Liver (tissue), 9 donors: ENCODE results near the gene CPNE1. TPM values are rescaled to one million over a fixed set of nuclear protein-coding genes. Genes with fewer than 3 reads are reported as not detected.

Experiments
- DNase-seq: peaks from one replicate; pipeline ENCODE4 v3.0.0-alpha.2; 2017; ENCODE audit warnings: low spot score
- H3K27ac ChIP-seq, 2 donors: one replicate each; pipeline ENCODE4 v1.7.0; 2013; ENCODE audit warnings: inconsistent platforms in 2 of 2, low read length in 2 of 2, control low read depth in 1 of 2, low read depth in 1 of 2, mild to moderate bottlenecking in 1 of 2
- H3K27me3 ChIP-seq, 4 donors: one replicate each; pipeline versions ENCODE4 v1.6.1 to v1.7.0; 2013; ENCODE audit warnings: low read length in 3 of 4, inconsistent platforms in 1 of 4, mild to moderate bottlenecking in 1 of 4, moderate library complexity in 1 of 4; ENCODE audit not compliant: control insufficient read depth in 4 of 4, insufficient read depth in 4 of 4
- H3K36me3 ChIP-seq, 4 donors: one replicate each; pipeline versions ENCODE4 v1.6.1 to v1.7.0; 2013; ENCODE audit warnings: low read length in 3 of 4, mild to moderate bottlenecking in 3 of 4, low read depth in 1 of 4, moderate library complexity in 1 of 4; ENCODE audit not compliant: control insufficient read depth in 4 of 4, insufficient read depth in 3 of 4
- H3K4me1 ChIP-seq, 4 donors: one replicate each; pipeline versions ENCODE4 v1.6.1 to v1.7.0; 2013; ENCODE audit warnings: low read length in 3 of 4, mild to moderate bottlenecking in 3 of 4, moderate library complexity in 1 of 4; ENCODE audit not compliant: control insufficient read depth in 4 of 4, insufficient read depth in 4 of 4
- H3K4me3 ChIP-seq, 3 donors: one replicate each; pipeline versions ENCODE4 v1.6.1 to v1.7.0; 2013; ENCODE audit warnings: low read length in 3 of 3, control low read depth in 1 of 3, low read depth in 1 of 3, mild to moderate bottlenecking in 1 of 3
- H3K9ac ChIP-seq, 2 donors: one replicate each; pipeline ENCODE4 v1.7.0; 2013; ENCODE audit warnings: low read length in 2 of 2, mild to moderate bottlenecking in 2 of 2, moderate library complexity in 2 of 2, control low read depth in 1 of 2, low read depth in 1 of 2
- H3K9me3 ChIP-seq, 4 donors: one replicate each; pipeline versions ENCODE4 v1.6.1 to v1.7.0; 2013; ENCODE audit warnings: low read length in 3 of 4; ENCODE audit not compliant: control insufficient read depth in 4 of 4
- CTCF ChIP-seq: fragments of 150-350 bp; IDR thresholded peaks from 2 replicates; pipeline ENCODE4 v1.5.1; 2017; ENCODE audit warnings: improper control_type of control experiment, low read depth, low read length; ENCODE audit not compliant: missing input control
- EGR1 ChIP-seq, 2 donors: IDR thresholded peaks; 2 replicates each; pipeline ENCODE4 v1.6.1; 2016 to 2018; ENCODE audit warnings: antibody characterized with exemption in 2 of 2, low read depth in 2 of 2
- FOXA1 ChIP-seq: IDR thresholded peaks from 2 replicates; pipeline ENCODE4 v1.6.1; 2016; ENCODE audit warnings: antibody characterized with exemption
- FOXA2 ChIP-seq: IDR thresholded peaks from 2 replicates; pipeline ENCODE4 v1.6.1; 2016; ENCODE audit warnings: antibody characterized with exemption
- HNF4A ChIP-seq, 2 donors: conservative IDR thresholded peaks; 2 replicates each; pipeline ENCODE4 v1.6.1; 2016; ENCODE audit warnings: antibody characterized with exemption in 2 of 2, mild to moderate bottlenecking in 2 of 2
- HNF4G ChIP-seq: IDR thresholded peaks from 2 replicates; pipeline ENCODE4 v1.6.1; 2016; ENCODE audit warnings: antibody characterized with exemption
- JUND ChIP-seq, 2 donors: IDR thresholded peaks; 2 replicates each; pipeline ENCODE4 v1.6.1; 2016; ENCODE audit warnings: antibody characterized with exemption in 2 of 2
- MAX ChIP-seq: IDR thresholded peaks from 2 replicates; pipeline ENCODE4 v1.6.1; 2016; ENCODE audit warnings: antibody characterized with exemption
- REST ChIP-seq: IDR thresholded peaks from 2 replicates; pipeline ENCODE4 v1.6.1; 2016; ENCODE audit warnings: antibody characterized with exemption, mild to moderate bottlenecking
- RXRA ChIP-seq, 2 donors: IDR thresholded peaks; 2 replicates each; pipeline ENCODE4 v1.6.1; 2017 to 2018; ENCODE audit warnings: antibody characterized with exemption in 2 of 2, mild to moderate bottlenecking in 1 of 2
- SP1 ChIP-seq: IDR thresholded peaks from 2 replicates; pipeline ENCODE4 v1.6.1; 2018; ENCODE audit warnings: antibody characterized with exemption, mild to moderate bottlenecking
- TAF1 ChIP-seq: conservative IDR thresholded peaks from 2 replicates; pipeline ENCODE4 v1.6.1; 2016; ENCODE audit warnings: antibody characterized with exemption, mild to moderate bottlenecking
- ZBTB33 ChIP-seq: IDR thresholded peaks from 2 replicates; pipeline ENCODE4 v1.6.1; 2016; ENCODE audit warnings: antibody characterized with exemption
- WGBS: extraction: QIAGEN DNeasy Blood & Tissue Kit; methylation state at CpG from one replicate; pipeline ENCODE4 v1.1.7; 2013; 5-methylcytosine and 5-hydroxymethylcytosine counted together
- polyA plus RNA-seq, 2 donors: library from polyadenylated mRNA; stranded (reverse) in 1 of 2; unstranded in 1 of 2; fragments of 200-250 nt in 1 of 2; fragments of >200 nt in 1 of 2; fragmentation: Nextera tagmentation in 1 of 2; extraction: Ambion mirVana in 1 of 2; gene quantifications; one replicate each; pipeline versions ENCODE4 v1.2.1 to v1.2.3, GENCODE V29; 2013 to 2015
- total RNA-seq, 2 donors: library from RNA; depleted of rRNA; stranded (reverse); fragments of >200 nt; gene quantifications; one replicate each; pipeline ENCODE4 v1.2.3, GENCODE V29; 2014
- donor health status: healthy.
- donor health status: healthy.
- donor health status: healthy.
- donor health status: healthy.
- donor health status: healthy.

The CPNE1 gene
- total and polyA plus RNA-seq, 4 donors = 25.5 to 55.4 (median 50.5) TPM

- H3K9ac ChIP-seq = no peak overlapping the region
- TF ChIP-seq EGR1 (IDR thresholded peaks at IDR 0.05; ENCODE audit: low read depth in 2 of 2) (no peak), SP1 (no peak), MAX (no peak), RXRA (IDR thresholded peaks at IDR 0.05) (no peak), ZBTB33 (no peak), HNF4A (conservative IDR thresholded peaks at IDR 0.05) (no peak), TAF1 (no peak), FOXA1 (no peak), REST (no peak), JUND (IDR thresholded peaks at IDR 0.05) (no peak), HNF4G (no peak)
- H3K27ac ChIP-seq = no peak overlapping the region
- peaks cover 9 to 54% (median 33%) of the 10 kb centered on the region in 4 donors for H3K36me3 ChIP-seq
- DNase-seq = no peak
- no peaks in the 10 kb centered on the region for H3K27me3 ChIP-seq
- H3K4me1 ChIP-seq = peaks cover 0 to 5% (median 4%) of the 10 kb centered on the region in 4 donors
- 97% methylated on average over 4 of the region's 4 CpGs for WGBS
- no peaks in the 10 kb centered on the region for H3K9me3 ChIP-seq
- no peak overlapping the region for H3K4me3 ChIP-seq
Observed at GRCh38 chr20:35630636-35631035, 34.1 kb downstream of the CPNE1 start.

- Histone ChIP-seq H3K4me1 (peaks cover 0 to 4% (median 4%) of the 10 kb centered on the region in 4 donors), H3K9ac (no peak overlapping the region), H3K4me3 (no peak overlapping the region), H3K36me3 (peaks cover 10 to 57% (median 35%) of the 10 kb centered on the region in 4 donors), H3K27ac (no peak overlapping the region), H3K27me3 (no peaks in the 10 kb centered on the region), H3K9me3 (no peaks in the 10 kb centered on the region)
- WGBS = 90% methylated on average over 12 of the region's 12 CpGs
- DNase-seq = no peak
- no peak for TF ChIP-seq CTCF
- TF ChIP-seq JUND (IDR thresholded peaks at IDR 0.05) = peak in 1 of 2 donors; percentile 14
- TF ChIP-seq FOXA1 = peak; percentile 13
- peak; percentile 20 for TF ChIP-seq FOXA2
- TF ChIP-seq HNF4A (conservative IDR thresholded peaks at IDR 0.05) = peak; percentile 15 to 24
Observed at GRCh38 chr20:35629427-35630145, 35.1 kb downstream of the CPNE1 start.
